H1 (cell line): ENCODE measurements around the gene MTARC2. TPM values are rescaled to one million over a fixed set of nuclear protein-coding genes. Genes with fewer than 3 reads are reported as not detected.

Experiments used
- EP300 ChIP-seq, 2 experiments: IDR thresholded peaks; 1 replicate in 1 of 2; 2 replicates in 1 of 2; pipeline ENCODE4 v1.6.1; 2011 to 2012; ENCODE audit warnings: low read depth in 2 of 2, low read length in 2 of 2, mild to moderate bottlenecking in 2 of 2, borderline replicate concordance in 1 of 2, inconsistent platforms in 1 of 2, moderate library complexity in 1 of 2
- RBBP5 ChIP-seq: IDR thresholded peaks from 2 replicates; pipeline ENCODE4 v1.7.1; 2012; ENCODE audit warnings: low read depth, mild to moderate bottlenecking, inconsistent platforms, low read length, moderate library complexity, borderline replicate concordance
- TAF1 ChIP-seq: IDR thresholded peaks from 2 replicates; pipeline ENCODE4 v1.6.1; 2011; ENCODE audit warnings: mild to moderate bottlenecking, low read depth, low read length
- polyA plus RNA-seq, 7 experiments: library from polyadenylated mRNA; depleted of rRNA in 3 of 7; stranded (reverse) in 5 of 7; unstranded in 2 of 7; fragments of >200 nt in 5 of 7; fragments of 200-250 nt in 2 of 7; gene quantifications; 1 replicate in 5 of 7; 2 replicates in 1 of 7; 4 replicates in 1 of 7; pipeline versions ENCODE4 v1.2.1 to v1.2.3, GENCODE V29; 2011 to 2013; ENCODE audit warnings: missing spikeins in 2 of 7, mixed read lengths in 2 of 7
- total RNA-seq: library from RNA; stranded (reverse); fragmentation: NEBNext Ultra II Directional; extraction: Animal tissue kit (Norgen Biotek cat#: 25700); gene quantifications from 2 replicates; pipeline ENCODE4 v1.2.1, GENCODE V29; 2021

MTARC2 gene
- total and polyA plus RNA-seq, 2 of the 8 experiments (the other 6 are each of a cell fraction or from before 2014, with no cell fraction given): 7.2 to 7.9 TPM

DNA sequence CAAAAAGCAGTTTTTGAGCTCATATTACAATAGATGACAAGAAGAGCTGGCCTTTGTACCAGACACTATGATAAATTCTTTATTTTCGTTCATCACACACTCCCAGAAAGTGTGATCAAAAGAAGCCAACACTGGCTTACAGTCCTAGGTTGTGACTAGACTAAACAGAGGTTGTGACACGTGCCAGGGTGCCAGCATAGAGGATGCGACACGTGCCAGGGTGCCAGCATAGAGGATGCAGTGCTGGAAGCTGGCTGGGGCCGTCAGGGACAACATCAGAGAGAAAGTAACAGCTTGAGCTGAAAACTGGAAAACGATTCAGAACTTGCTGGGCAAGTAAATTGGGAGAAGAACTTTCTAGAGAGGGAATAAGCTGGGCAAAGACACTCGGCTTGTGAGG, 40.8 kb downstream of the MTARC2 start (continued):
- TF ChIP-seq EP300 (IDR thresholded peaks at IDR 0.05; ENCODE audit: borderline replicate concordance in 1 of 2, low read depth in 2 of 2, low read length in 2 of 2): no peak
- TF ChIP-seq RBBP5: no peak
- TF ChIP-seq TAF1: no peak
